HG02885 (cell line): ENCODE results near the gene GAR1.
"Not testable (repeated sequence)": the region's sequence is repeated elsewhere in the genome, so short reads cannot be mapped to it uniquely, and the experiment has no call there.

Source experiments
- ATAC-seq: cut with Tn5 transposase; IDR thresholded peaks from one replicate; pipeline ENCODE4 v1.9.1; 2021; ENCODE audit warnings: mild to moderate bottlenecking; ENCODE audit not compliant: unreplicated experiment, poor library complexity

The GAR1 gene

DNA sequence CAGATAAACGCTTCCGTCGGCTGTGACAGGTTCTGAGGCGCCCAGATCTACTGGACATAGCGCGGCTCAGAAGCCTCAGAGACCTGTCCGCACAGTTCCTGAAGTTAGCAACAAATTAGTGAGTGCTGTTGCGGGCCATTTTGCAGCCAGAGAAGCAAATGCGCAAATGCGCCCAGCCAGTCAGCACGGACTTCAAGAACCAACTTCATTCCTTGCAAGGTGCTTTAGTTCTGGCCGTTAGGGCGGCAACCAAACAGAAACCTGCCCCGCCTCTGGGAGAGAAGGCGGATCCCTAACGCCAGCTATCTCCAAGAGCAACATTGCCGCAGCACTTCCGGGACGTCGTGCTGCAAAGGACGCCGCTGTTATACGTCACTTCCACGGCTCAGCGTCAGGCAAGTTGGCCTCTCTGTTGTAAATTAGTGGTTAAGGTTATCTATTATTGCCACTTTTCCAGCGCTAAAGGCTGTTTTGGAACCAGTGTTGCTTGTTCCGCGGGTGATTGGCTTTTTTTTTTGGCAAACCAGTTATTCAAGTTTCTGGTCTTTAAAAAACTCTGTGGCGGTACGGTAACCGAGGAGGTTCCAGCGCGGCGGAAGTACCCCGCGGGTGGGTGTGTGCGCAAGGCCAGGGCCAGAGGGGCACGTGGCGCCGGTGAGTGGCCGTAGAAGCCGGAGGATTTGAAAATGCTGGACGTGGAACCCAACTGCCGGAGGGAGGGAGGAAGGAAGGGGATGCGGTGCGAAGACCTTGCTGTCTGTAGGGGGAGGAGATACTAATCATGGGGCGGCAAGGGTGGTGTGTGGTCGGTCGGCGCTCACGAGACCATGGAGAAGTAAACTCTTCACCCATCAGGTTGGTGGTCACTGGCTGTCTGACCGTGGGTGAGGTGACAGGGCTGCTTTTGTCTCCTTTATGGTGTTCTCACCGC lies at the start of gene GAR1:
Gene GAR1 (plus strand): TSS at position 612 of the 931 bp plus-strand sequence. CDS start 403 bp downstream, outside the sequence.
- peak; percentile 99 for ATAC-seq

DNA sequence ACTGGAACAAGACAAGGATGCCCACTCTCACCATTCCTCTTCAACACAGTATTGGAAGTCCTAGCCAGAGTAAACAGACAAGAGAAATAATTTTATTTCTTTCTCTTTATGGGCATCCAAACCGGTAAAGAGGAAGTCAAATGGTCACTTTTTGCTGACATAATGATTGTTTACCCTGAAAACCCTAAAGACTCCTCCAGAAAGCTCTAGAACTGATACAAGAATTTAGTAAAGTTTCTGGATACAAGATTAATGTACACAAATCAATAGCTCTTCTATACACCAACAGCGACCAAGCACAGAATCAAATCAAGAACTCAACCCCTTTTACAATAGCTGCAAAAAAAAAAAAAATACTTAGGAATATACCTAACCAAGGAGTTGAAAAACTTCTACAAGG lies 33.5 kb upstream of the GAR1 start:
- ATAC-seq = not testable (repeated sequence)

DNA sequence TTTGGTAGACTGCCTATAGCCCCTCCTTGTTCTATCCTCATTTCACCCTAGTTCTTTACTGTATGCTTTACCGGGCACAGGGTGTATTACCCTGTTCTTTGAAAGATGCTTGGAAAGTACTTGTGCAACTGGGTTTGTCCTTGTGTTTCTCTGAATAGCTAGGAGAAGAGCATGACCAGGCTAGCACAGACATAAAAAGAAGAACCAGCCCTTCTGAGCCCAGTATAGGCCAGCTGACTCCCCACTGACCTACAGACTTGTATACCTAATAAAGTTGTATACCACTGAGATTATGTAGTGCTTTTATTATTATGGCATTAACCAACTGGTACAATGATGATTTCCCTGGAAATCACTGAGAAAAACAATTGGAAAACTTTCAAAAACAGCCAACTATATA lies 28.7 kb upstream of the GAR1 start:
- ATAC-seq = no peak

DNA sequence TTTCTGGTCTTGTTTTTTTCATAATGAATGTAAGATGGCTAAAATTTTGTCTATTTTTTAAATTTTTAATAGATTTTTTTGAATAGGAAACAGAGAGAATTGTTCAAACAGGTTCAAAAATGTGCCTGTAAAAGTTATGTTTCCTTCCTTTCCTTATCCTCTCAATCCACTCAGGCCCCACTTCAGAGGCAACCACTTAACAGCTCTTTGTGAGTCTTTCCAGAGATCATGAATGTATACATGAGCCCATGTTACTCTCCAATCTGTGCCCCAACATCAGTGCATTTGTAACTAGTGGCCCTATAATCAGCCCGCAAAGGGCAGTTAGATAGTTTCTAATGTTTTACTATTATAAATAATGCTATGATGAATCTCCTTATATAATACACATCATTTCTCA lies 27.8 kb upstream of the GAR1 start:
- ATAC-seq = no peak

- no peak for ATAC-seq
Measured at GRCh38 chr4:109795059-109795458, 20.5 kb upstream of the GAR1 start.

- ATAC-seq = no peak
Measured at GRCh38 chr4:109798866-109799265, 16.7 kb upstream of the GAR1 start.

GRCh38 chr4:109801099-109801789 lies 14.3 kb upstream of the GAR1 start:
- ATAC-seq = no peak

GRCh38 chr4:109801895-109802319 lies 13.7 kb upstream of the GAR1 start, which contains the start of gene CFI:
TSS of gene CFI (minus strand) at chr4:109801999. CDS start at chr4:109801971, 28 bp downstream.
- ATAC-seq = no peak

DNA sequence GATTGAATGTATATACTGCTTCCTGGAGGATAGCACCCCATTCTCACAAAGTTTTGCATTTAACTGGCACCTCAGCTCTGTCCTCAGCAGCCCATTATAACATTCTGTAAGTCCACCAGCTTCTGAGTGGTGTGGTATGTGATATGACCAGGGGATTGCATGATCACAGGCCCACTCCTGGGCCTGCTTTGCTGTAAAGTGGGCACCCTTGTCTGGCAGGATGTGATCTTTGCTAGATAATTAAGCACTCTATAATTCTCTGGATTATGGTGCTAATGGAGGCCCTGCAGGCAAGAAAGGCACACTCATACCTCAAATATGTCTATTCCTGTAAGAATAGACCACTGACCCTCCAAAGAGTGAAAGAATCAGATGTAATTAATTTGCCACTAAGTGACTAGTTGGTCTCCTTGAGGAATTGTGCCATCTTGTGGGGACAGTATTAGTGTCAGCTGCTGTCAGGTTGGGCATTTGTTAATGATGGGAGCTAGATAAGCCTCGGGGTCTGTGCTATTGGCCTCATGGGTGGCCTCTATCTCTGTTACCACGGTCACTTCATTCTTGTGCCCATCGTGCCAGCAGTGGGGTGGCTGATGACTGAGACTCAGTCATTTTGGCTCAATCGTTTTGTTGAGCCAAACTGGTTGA lies 11.5 kb upstream of the GAR1 start:
- ATAC-seq = peak; percentile 76

GRCh38 chr4:109809655-109810054 lies 5.9 kb upstream of the GAR1 start:
- ATAC-seq = no peak

DNA sequence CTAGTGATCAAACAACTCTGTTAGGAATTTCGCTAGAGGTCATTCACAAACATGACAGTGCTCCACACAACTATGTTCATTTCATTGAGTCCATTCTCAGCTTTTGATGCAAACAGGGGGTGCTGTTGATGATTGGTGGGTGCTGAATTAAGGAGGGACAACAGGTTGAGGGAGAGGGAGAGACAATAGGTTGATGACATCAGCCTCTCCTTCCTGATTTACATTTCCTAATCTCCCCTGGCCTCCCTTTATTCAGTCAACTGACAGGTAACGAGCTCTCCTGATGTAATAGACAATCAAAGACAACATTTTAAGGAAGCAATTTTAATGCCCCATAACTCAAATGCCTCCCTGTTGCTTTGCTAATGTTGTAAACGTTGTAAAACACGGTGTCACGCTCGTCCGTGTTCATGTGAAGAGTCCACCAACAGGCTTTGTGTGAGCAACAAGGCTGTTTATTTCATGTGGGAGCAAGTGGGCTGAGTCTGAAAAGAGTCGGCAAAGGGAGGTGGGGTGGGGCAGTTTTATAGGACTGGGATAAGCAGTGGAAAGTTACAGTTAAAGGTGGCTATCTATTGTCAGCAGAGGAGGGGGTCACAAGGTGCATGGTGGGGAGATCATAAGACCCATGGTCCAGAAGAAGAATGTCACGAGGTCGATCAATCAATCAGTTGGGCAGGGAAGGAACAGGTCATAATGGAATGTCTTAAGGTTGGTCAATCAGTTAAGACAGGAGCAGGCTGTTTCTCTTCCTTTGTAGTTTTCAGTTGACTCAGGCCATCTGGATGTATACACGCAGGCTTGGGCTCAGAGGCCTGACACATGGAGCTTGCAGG lies 4.8 kb upstream of the GAR1 start:
- no peak for ATAC-seq

DNA sequence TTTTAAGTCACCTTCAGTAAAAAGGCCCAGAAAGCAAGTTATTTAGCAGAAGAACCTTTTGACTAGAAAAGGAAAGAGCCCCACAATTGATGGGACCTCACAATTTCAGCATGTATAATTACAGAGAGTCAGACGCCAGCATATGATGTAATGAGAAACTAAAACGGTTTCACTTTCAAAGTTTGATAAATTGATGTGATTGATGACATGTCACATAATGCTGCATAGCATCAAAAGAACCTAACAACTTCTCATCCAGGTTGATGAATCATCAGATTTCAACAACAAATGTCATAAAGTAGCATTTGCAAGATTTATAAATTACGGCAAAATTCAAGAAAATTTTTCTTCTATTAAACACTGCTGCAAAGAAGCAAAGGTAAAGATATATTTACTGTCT lies 3.9 kb upstream of the GAR1 start:
- no peak for ATAC-seq

DNA sequence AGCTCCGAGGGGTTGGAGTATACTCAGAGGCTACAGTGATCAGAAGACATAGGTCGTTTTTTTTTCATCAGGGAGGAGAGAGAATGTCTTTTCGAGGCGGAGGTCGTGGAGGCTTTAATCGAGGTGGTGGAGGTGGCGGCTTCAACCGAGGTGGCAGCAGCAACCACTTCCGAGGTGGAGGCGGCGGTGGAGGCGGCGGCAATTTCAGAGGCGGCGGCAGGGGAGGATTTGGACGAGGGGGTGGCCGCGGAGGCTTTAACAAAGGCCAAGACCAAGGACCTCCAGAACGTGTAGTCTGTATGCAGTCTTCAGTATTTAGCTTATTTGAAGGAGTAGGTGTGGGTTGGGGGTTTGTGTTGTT lies 500 bp downstream of the GAR1 start:
- no peak for ATAC-seq

DNA sequence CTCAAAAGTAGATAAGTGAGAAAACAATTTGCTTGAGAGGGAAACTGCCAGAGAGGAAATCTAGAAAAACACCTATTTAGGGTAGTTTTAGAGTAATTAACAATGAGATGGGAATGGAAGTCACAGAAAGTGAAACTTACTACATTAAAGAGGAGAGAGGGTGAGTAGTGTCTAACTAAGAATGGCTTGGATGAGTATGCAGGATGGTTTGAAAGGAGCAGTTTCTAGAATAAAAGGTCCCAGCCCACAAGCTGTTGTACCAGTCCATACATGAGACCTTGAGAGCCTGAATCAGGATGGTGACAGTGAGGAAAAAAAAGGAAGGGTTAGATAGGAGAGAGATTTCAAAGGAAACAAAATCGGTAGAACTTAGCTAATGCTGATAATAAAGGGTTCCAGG lies 1.3 kb downstream of the GAR1 start:
- ATAC-seq = no peak

GRCh38 chr4:109818268-109818667 lies 2.7 kb downstream of the GAR1 start:
- ATAC-seq = no peak

GRCh38 chr4:109820563-109820962 lies 5.0 kb downstream of the GAR1 start:
- ATAC-seq = no peak

- no peak for ATAC-seq
Measured at GRCh38 chr4:109821185-109821584, 5.6 kb downstream of the GAR1 start.

DNA sequence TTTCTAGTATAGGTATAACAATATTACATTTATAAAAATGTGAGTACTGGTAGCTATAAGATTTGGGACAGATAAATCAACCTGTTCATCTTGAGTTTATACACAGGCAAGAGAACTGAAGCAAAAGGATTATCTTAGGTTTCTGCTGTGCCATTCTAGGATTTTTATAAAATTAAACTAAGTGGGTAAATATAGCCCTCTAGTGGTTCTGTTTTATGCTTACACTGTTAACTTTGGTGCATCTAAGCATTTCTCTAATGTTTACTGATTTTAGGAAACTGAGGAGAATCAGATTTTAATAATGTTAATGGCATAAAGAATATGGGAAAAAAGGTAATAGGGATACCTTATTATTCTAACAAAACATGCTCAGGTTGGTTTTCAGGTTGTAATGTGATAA lies 11.2 kb downstream of the GAR1 start:
- peak; percentile 68 for ATAC-seq

- ATAC-seq = no peak
Measured at GRCh38 chr4:109827672-109828071, 12.1 kb downstream of the GAR1 start, which contains the start of gene RRH. TSS of gene RRH (plus strand) at chr4:109827972. CDS start at chr4:109828028, 56 bp downstream.

DNA sequence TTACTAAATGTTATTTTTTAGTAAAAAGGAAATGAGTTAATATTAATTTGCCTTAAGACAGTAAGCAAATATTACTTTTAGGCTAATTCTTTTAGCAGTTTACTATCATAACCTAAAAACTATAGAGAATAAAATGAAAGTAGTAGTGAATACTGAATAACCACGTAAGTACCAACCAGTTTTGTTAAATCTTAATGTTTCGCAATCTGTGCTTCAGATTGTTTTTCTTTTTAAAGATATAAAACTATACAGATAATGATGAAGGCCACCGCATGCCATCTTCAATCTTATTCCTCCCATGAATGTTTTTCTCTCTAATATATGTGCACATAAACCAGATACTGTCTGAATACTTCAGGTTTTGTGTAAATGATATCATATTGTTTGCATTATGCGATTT lies 18.2 kb downstream of the GAR1 start:
- no peak for ATAC-seq
